ENCODE measurements around the gene NBR1.
"Not testable (repeated sequence)": the region's sequence is repeated elsewhere in the genome, so short reads cannot be mapped to it uniquely, and the experiment has no call there.

- TF ChIP-seq SUZ12 (IDR thresholded peaks at IDR 0.05; ENCODE audit: extremely low read depth, insufficient read depth, insufficient read length); YY1 (IDR thresholded peaks at IDR 0.05; ENCODE audit: insufficient read depth, insufficient read length): not testable (repeated sequence)
Measured at GRCh38 chr17:43233263-43233662, 62.2 kb downstream of the NBR1 start.
